Kidney capillary endothelial cell (primary cell): ENCODE results near the gene ACP2.
"Not testable (repeated sequence)": the region's sequence is repeated elsewhere in the genome, so short reads cannot be mapped to it uniquely, and the experiment has no call there.

Experiments
- DNase-seq: peaks from one replicate; pipeline ENCODE4 v3.0.0-alpha.2; 2018; ENCODE audit warnings: low spot score

ACP2 gene

GRCh38 chr11:47241841-47242301 lies 6.7 kb downstream of the ACP2 start:
- peak; percentile 34 for DNase-seq

- no peak for DNase-seq
Measured at GRCh38 chr11:47239852-47240251, 8.8 kb downstream of the ACP2 start.

- peak; percentile 21 for DNase-seq
Measured at GRCh38 chr11:47236482-47236881, 12.1 kb downstream of the ACP2 start.

- DNase-seq: no peak
Measured at GRCh38 chr11:47235163-47235562, 13.5 kb downstream of the ACP2 start.

GRCh38 chr11:47234669-47235100 lies 13.9 kb downstream of the ACP2 start:
- DNase-seq: no peak

GRCh38 chr11:47233989-47234668 lies 14.5 kb downstream of the ACP2 start:
- DNase-seq: no peak

GRCh38 chr11:47233051-47233450 lies 15.6 kb downstream of the ACP2 start:
- DNase-seq: no peak

- DNase-seq: no peak
Measured at GRCh38 chr11:47229161-47229560, 19.5 kb downstream of the ACP2 start.

GRCh38 chr11:47225552-47226400 lies 22.8 kb downstream of the ACP2 start:
- DNase-seq: no peak

- no peak for DNase-seq
Measured at GRCh38 chr11:47222696-47223095, 25.9 kb downstream of the ACP2 start.

GRCh38 chr11:47220401-47220821 lies 28.2 kb downstream of the ACP2 start:
- DNase-seq: peak; percentile 82

- peak; percentile 82 for DNase-seq
Measured at GRCh38 chr11:47216121-47216798, 32.4 kb downstream of the ACP2 start.

GRCh38 chr11:47215366-47215910 lies 33.2 kb downstream of the ACP2 start:
- peak; percentile 30 for DNase-seq

- DNase-seq: peak; percentile 60
Measured at GRCh38 chr11:47213950-47214565, 34.6 kb downstream of the ACP2 start.

- DNase-seq: no peak
Measured at GRCh38 chr11:47212938-47213337, 35.7 kb downstream of the ACP2 start.

- no peak for DNase-seq
Measured at GRCh38 chr11:47208628-47209027, 40.0 kb downstream of the ACP2 start.

GRCh38 chr11:47208008-47208552 lies 40.5 kb downstream of the ACP2 start:
- not testable (repeated sequence) for DNase-seq

GRCh38 chr11:47207459-47207858 lies 41.2 kb downstream of the ACP2 start:
- no peak for DNase-seq

- not testable (repeated sequence) for DNase-seq
Measured at GRCh38 chr11:47206577-47206976, 42.0 kb downstream of the ACP2 start.

GRCh38 chr11:47204637-47204989 lies 44.0 kb downstream of the ACP2 start:
- DNase-seq: no peak

- no peak for DNase-seq
Measured at GRCh38 chr11:47202576-47202975, 46.0 kb downstream of the ACP2 start.

- no peak for DNase-seq
Measured at GRCh38 chr11:47201015-47201414, 47.6 kb downstream of the ACP2 start.
